Prostate gland (tissue), 2 donors: ENCODE results near the gene TGFBRAP1. TPM values are rescaled to one million over a fixed set of nuclear protein-coding genes. Genes with fewer than 3 reads are reported as not detected.

Source experiments
- DNase-seq: peaks from one replicate; pipeline ENCODE4 v3.0.0-alpha.2; 2019; ENCODE audit warnings: low spot score
- H3K27ac ChIP-seq, 2 donors: fragments of 200-600 bp; sonication (generic); 2 replicates each; pipeline ENCODE4 v1.5.1; 2017 to 2019
- H3K27me3 ChIP-seq: fragments of 200-600 bp; sonication (generic); replicated peaks from 2 replicates; pipeline ENCODE4 v1.5.1; 2019; ENCODE audit not compliant: insufficient read depth
- H3K36me3 ChIP-seq, 2 donors: fragments of 200-600 bp; sonication (generic); 1 replicate in 1 of 2; 2 replicates in 1 of 2; pipeline versions ENCODE4 v1.5.1 to v1.8.1; 2017 to 2019
- H3K4me1 ChIP-seq: fragments of 200-600 bp; sonication (generic); replicated peaks from 2 replicates; pipeline ENCODE4 v1.5.1; 2019
- H3K4me3 ChIP-seq, 2 donors: fragments of 200-600 bp; sonication (generic); 2 replicates each; pipeline ENCODE4 v1.5.1; 2017 to 2019
- H3K9me3 ChIP-seq: fragments of 200-600 bp; sonication (generic); 2 replicates; pipeline ENCODE4 v1.5.1; 2017
- POLR2A ChIP-seq: fragments of 450-650 bp; IDR thresholded peaks from one replicate; pipeline ENCODE4 v1.6.1; 2016; ENCODE audit warnings: antibody characterized with exemption, mild to moderate bottlenecking
- POLR2AphosphoS5 ChIP-seq: sonication (generic); formaldehyde crosslinking; IDR thresholded peaks from one replicate; pipeline ENCODE4 v1.6.1; 2017; ENCODE audit warnings: antibody characterized with exemption
- WGBS: methylation state at CpG from one replicate; pipeline ENCODE4 v1.1.5; 2018; 5-methylcytosine and 5-hydroxymethylcytosine counted together
- intact Hi-C: fragments of 100-400 bp; cut with DNase I; formaldehyde crosslinking; loops from one replicate; pipeline ENCODE4 v1.14.2; 2022
- total RNA-seq, 2 donors: library from RNA; depleted of rRNA; stranded (reverse); fragments of >200 nt; gene quantifications; one replicate each; pipeline ENCODE4 v1.1.0, GENCODE V29; 2016
- TF ChIP-seq, protein P1 (sequence below), 4 experiments: fragments of 200-600 bp in 2 of 4; fragments of 450-650 bp in 2 of 4; sonication (generic) in 2 of 4; IDR thresholded peaks; 1 replicate in 3 of 4; 2 replicates in 1 of 4; pipeline ENCODE4 v1.5.1; 2016 to 2019; ENCODE audit warnings: antibody characterized with exemption in 4 of 4, mild to moderate bottlenecking in 2 of 4, moderate library complexity in 2 of 4

Gene TGFBRAP1
- total RNA-seq, result 10 to 100 TPM; 29.9 to 30.0 TPM

- DNase-seq, result peak; percentile 29
- no peaks in the 10 kb centered on the region for H3K27me3 ChIP-seq
- H3K27ac ChIP-seq, result peak within 1 kb of the TSS; percentile 84 to 88
- intact Hi-C loops, result no loop called here
- TF ChIP-seq, protein P1, sequence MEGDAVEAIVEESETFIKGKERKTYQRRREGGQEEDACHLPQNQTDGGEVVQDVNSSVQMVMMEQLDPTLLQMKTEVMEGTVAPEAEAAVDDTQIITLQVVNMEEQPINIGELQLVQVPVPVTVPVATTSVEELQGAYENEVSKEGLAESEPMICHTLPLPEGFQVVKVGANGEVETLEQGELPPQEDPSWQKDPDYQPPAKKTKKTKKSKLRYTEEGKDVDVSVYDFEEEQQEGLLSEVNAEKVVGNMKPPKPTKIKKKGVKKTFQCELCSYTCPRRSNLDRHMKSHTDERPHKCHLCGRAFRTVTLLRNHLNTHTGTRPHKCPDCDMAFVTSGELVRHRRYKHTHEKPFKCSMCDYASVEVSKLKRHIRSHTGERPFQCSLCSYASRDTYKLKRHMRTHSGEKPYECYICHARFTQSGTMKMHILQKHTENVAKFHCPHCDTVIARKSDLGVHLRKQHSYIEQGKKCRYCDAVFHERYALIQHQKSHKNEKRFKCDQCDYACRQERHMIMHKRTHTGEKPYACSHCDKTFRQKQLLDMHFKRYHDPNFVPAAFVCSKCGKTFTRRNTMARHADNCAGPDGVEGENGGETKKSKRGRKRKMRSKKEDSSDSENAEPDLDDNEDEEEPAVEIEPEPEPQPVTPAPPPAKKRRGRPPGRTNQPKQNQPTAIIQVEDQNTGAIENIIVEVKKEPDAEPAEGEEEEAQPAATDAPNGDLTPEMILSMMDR (IDR thresholded peaks at IDR 0.05), result no peak
- no peak for TF ChIP-seq POLR2A
- TF ChIP-seq POLR2AphosphoS5, result no peak
- peaks cover 7% of the 10 kb centered on the region for H3K4me1 ChIP-seq
- peak within 1 kb of the TSS; percentile 69 to 72 for H3K4me3 ChIP-seq
- H3K9me3 ChIP-seq, result no peaks in the 10 kb centered on the region
- H3K36me3 ChIP-seq, result no peaks in the 10 kb centered on the region
- WGBS, result 4% methylated on average over 48 of the region's 101 CpGs
These were observed at the start of gene TGFBRAP1 for GRCh38 chr2:105329561-105330495. Gene TGFBRAP1, minus strand, starts transcription at chr2:105329735. Its CDS starts 21,434 bp downstream, at chr2:105308301.

- Histone ChIP-seq H3K4me3 (no peak overlapping the region), H3K27me3 (no peaks in the 10 kb centered on the region), H3K4me1 (peaks cover 7% of the 10 kb centered on the region), H3K27ac (peak overlapping the region in 1 of 2 donors; percentile 59), H3K36me3 (no peaks in the 10 kb centered on the region), H3K9me3 (no peaks in the 10 kb centered on the region)
- WGBS, result 84% methylated on average over 4 of the region's 4 CpGs
- intact Hi-C loops, result no loop called here
- DNase-seq, result no peak
- TF ChIP-seq POLR2AphosphoS5, result no peak
- TF ChIP-seq POLR2A, result no peak
- TF ChIP-seq, protein P1 (IDR thresholded peaks at IDR 0.05), result no peak
These were observed 49.4 kb upstream of the TGFBRAP1 start for GRCh38 chr2:105378921-105379383.

GRCh38 chr2:105378276-105378840, 48.8 kb upstream of the TGFBRAP1 start:
- 65% methylated on average over 12 of the region's 12 CpGs for WGBS
- H3K27ac ChIP-seq, result no peak overlapping the region
- no peak for DNase-seq

DNA sequence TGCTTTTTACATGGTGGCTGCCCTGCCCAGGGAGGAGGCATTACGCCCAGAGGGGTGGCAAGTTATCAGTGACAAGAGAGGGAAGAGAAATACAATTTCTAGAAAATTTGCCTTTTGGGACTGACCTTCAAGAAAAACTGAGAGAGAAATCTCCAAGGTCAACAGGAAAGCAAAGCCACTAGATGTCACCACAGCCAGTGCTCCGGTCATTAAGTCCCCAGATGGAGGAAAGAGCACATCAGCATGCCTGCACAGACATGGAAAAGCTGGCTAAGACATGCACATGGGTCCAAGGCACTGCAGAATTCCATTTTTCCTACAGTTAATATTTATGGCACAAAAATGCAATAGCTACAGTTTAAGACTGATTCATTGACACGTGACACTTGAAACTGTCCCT, 48.3 kb upstream of the TGFBRAP1 start:
- Histone ChIP-seq H3K4me1 (peaks cover 15% of the 10 kb centered on the region), H3K36me3 (no peaks in the 10 kb centered on the region), H3K9me3 (no peaks in the 10 kb centered on the region), H3K27ac (no peak overlapping the region), H3K27me3 (no peaks in the 10 kb centered on the region), H3K4me3 (no peak overlapping the region)
- no peak for DNase-seq
- 90% methylated on average over 3 of the region's 3 CpGs for WGBS
- TF ChIP-seq, protein P1 (IDR thresholded peaks at IDR 0.05), result no peak
- TF ChIP-seq POLR2A, result no peak
- no peak for TF ChIP-seq POLR2AphosphoS5
- intact Hi-C loops, result no loop called here

More at GRCh38 chr2:105378276-105378840, 48.8 kb upstream of the TGFBRAP1 start:
- H3K9me3 ChIP-seq, result no peaks in the 10 kb centered on the region
- no peaks in the 10 kb centered on the region for H3K36me3 ChIP-seq
- H3K27me3 ChIP-seq, result no peaks in the 10 kb centered on the region
- H3K4me1 ChIP-seq, result peaks cover 13% of the 10 kb centered on the region
- intact Hi-C loops, result no loop called here
- H3K4me3 ChIP-seq, result no peak overlapping the region
- TF ChIP-seq POLR2AphosphoS5 (no peak), POLR2A (no peak)
- TF ChIP-seq, protein P1 (IDR thresholded peaks at IDR 0.05), result no peak
